Measurements from ENCODE around the gene TRAPPC10. TPM values are rescaled to one million over a fixed set of nuclear protein-coding genes. Genes with fewer than 3 reads are reported as not detected.

TRAPPC10 gene
- polyA plus RNA-seq, 1 experiment, result 31.4 TPM

GRCh38 chr21:43983390-43983789, 28.7 kb upstream of the TRAPPC10 start:
- H3K36me3 ChIP-seq (ENCODE audit: control insufficient read depth, insufficient read depth, low read length), result peaks cover 14% of the 10 kb centered on the region
- no peaks in the 10 kb centered on the region for H3K27me3 ChIP-seq (ENCODE audit: control insufficient read depth, insufficient read depth, low read length)
- DNase-seq (ENCODE audit: low read depth), result no peak
- no peak overlapping the region for H3K4me3 ChIP-seq (ENCODE audit: low read depth, low read length)
- CTCF ChIA-PET, result no interaction called here
- no peak for TF ChIP-seq CTCF (IDR thresholded peaks at IDR 0.05; ENCODE audit: insufficient read depth, low read depth, low read length)
- POLR2A ChIA-PET, result no interaction called here

GRCh38 chr21:43983860-43984420, 28.2 kb upstream of the TRAPPC10 start:
- CTCF ChIA-PET, result interaction anchor here (0.7 to 3.8 kb wide), 4 partner anchors 7 to 194 kb away, joined by 3 to 20 read pairs (median 3); no protein-coding TSS in a partner anchor
- no peak overlapping the region for H3K4me3 ChIP-seq (ENCODE audit: low read depth, low read length)
- H3K27me3 ChIP-seq (ENCODE audit: control insufficient read depth, insufficient read depth, low read length), result no peaks in the 10 kb centered on the region
- POLR2A ChIA-PET, result no interaction called here
- TF ChIP-seq CTCF (IDR thresholded peaks at IDR 0.05; ENCODE audit: insufficient read depth, low read depth, low read length), result no peak
- no peak for DNase-seq (ENCODE audit: low read depth)
- peaks cover 14% of the 10 kb centered on the region for H3K36me3 ChIP-seq (ENCODE audit: control insufficient read depth, insufficient read depth, low read length)

GRCh38 chr21:43984905-43985689, 27.0 kb upstream of the TRAPPC10 start:
- ChIA-PET POLR2A (no interaction called here), CTCF (interaction anchor here (0.8 to 3.8 kb wide), 3 partner anchors 9 to 174 kb away, joined by 3 to 20 read pairs (median 3); no protein-coding TSS in a partner anchor)
- TF ChIP-seq CTCF (IDR thresholded peaks at IDR 0.05; ENCODE audit: insufficient read depth, low read depth, low read length), result no peak
- DNase-seq (ENCODE audit: low read depth), result no peak
- no peaks in the 10 kb centered on the region for H3K27me3 ChIP-seq (ENCODE audit: control insufficient read depth, insufficient read depth, low read length)
- H3K36me3 ChIP-seq (ENCODE audit: control insufficient read depth, insufficient read depth, low read length), result peaks cover 14% of the 10 kb centered on the region
- no peak overlapping the region for H3K4me3 ChIP-seq (ENCODE audit: low read depth, low read length)

- no peak for TF ChIP-seq CTCF (IDR thresholded peaks at IDR 0.05; ENCODE audit: insufficient read depth, low read depth, low read length)
- no peak for DNase-seq (ENCODE audit: low read depth)
- H3K4me3 ChIP-seq (ENCODE audit: low read depth, low read length), result no peak overlapping the region
- CTCF ChIA-PET, result interaction anchor here (3.8 kb wide), 1 partner anchor 9 kb away, joined by 20 read pairs; no protein-coding TSS in a partner anchor
- no peaks in the 10 kb centered on the region for H3K27me3 ChIP-seq (ENCODE audit: control insufficient read depth, insufficient read depth, low read length)
- POLR2A ChIA-PET, result no interaction called here
- peaks cover 14% of the 10 kb centered on the region for H3K36me3 ChIP-seq (ENCODE audit: control insufficient read depth, insufficient read depth, low read length)
These were observed 26.3 kb upstream of the TRAPPC10 start for GRCh38 chr21:43985690-43986251.

All from BJ (cell line).